Measurements from ENCODE around the gene TBC1D24.

TBC1D24 gene

GRCh38 chr16:2450975-2451381, 23.9 kb upstream of the TBC1D24 start:
- no peak for DNase-seq

GRCh38 chr16:2451851-2452320, 23.0 kb upstream of the TBC1D24 start:
- DNase-seq = no peak

- DNase-seq = no peak
Measured at GRCh38 chr16:2452650-2453049, 22.3 kb upstream of the TBC1D24 start.

GRCh38 chr16:2455081-2455845, 19.7 kb upstream of the TBC1D24 start:
- no peak for DNase-seq

- no peak for DNase-seq
Measured at GRCh38 chr16:2456551-2457153, 18.3 kb upstream of the TBC1D24 start.

GRCh38 chr16:2457267-2457666, 17.7 kb upstream of the TBC1D24 start:
- DNase-seq = no peak

GRCh38 chr16:2457946-2458345, 17.0 kb upstream of the TBC1D24 start:
- DNase-seq = no peak

- no peak for DNase-seq
Measured at GRCh38 chr16:2458887-2459646, 15.9 kb upstream of the TBC1D24 start.

- DNase-seq = peak; percentile 93
Measured at GRCh38 chr16:2459647-2460390, 15.1 kb upstream of the TBC1D24 start, which contains the start of gene TEDC2. TEDC2 (plus strand) TSS chr16:2460109; CDS start chr16:2460145, 36 bp downstream.

GRCh38 chr16:2460391-2460713, 14.6 kb upstream of the TBC1D24 start:
- DNase-seq = no peak

GRCh38 chr16:2460916-2461315, 14.0 kb upstream of the TBC1D24 start:
- DNase-seq = no peak

GRCh38 chr16:2462031-2462866, 12.7 kb upstream of the TBC1D24 start:
- DNase-seq = no peak

GRCh38 chr16:2464333-2464732, 10.6 kb upstream of the TBC1D24 start:
- DNase-seq = no peak

GRCh38 chr16:2465653-2466415, 9.1 kb upstream of the TBC1D24 start:
- no peak for DNase-seq

- DNase-seq = no peak
Measured at GRCh38 chr16:2466667-2467527, 8.0 kb upstream of the TBC1D24 start.

- DNase-seq = peak; percentile 59
Measured at GRCh38 chr16:2467528-2468232, 7.2 kb upstream of the TBC1D24 start.

GRCh38 chr16:2468233-2468724, 6.6 kb upstream of the TBC1D24 start:
- DNase-seq = peak; percentile 40

- no peak for DNase-seq
Measured at GRCh38 chr16:2468725-2469398, 6.1 kb upstream of the TBC1D24 start.

Measured in T1000 (cell line).